ENCODE results near the gene ATP4B. TPM values are rescaled to one million over a fixed set of nuclear protein-coding genes. Genes with fewer than 3 reads are reported as not detected.

Gene ATP4B
- total and polyA plus RNA-seq, 2 of the 8 experiments (the other 6 are each of a cell fraction or from before 2014, with no cell fraction given): 0.05 TPM; not detected in 1

DNA sequence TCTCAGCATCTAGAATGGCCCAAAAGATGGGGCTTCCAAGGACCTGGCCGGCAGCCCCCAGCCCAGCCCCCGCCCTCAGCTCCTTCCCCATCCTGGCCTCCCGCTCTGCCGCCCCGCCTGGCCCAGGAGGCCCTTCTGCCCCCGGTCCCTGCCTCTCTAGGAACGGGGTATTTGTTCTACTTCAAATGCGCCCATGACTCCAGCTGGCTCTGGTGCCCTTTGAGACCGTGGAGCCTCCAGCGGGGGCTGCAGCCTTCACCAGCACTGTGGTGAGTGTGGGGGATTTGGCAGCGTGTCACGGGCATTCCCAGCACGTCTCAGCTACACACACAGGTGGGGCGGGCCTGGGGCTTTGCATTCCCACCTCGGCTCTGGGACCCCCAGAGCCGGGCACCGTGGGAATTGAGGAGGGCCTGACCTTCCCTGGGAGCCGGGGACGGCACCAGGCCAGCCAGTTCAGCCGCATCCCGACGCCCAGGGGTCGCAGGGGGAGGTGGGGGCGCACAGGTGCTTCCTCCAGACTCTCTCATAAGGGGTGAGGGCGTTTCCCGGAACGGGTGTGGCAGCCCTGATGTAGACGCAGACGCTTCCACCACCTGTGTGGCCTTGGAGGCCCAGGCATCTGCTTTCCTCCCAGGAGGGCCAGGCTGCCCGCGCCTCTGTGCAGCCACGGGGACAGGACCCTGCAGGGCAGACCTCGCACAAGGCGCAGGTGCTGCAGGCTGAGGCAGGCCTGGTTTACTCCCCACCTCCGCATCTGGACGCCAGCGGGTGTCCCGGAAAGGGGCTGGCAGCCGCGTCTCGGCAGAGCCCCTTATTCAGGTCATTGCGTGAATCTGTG is 947 bp downstream of the ATP4B start (continued):
- TF ChIP-seq CHD7 (IDR thresholded peaks at IDR 0.05; ENCODE audit: insufficient replicate concordance, low read length): no peak
- TF ChIP-seq SAP30 (IDR thresholded peaks at IDR 0.05; ENCODE audit: insufficient read depth, insufficient replicate concordance, low read length): no peak
- TF ChIP-seq RBBP5 (IDR thresholded peaks at IDR 0.05; ENCODE audit: borderline replicate concordance, low read depth, low read length): no peak
- TF ChIP-seq POLR2A (IDR thresholded peaks at IDR 0.05; ENCODE audit: control extremely low read depth in 1 of 2, low read depth in 2 of 2, low read length in 2 of 2): no peak
- no peak for TF ChIP-seq JUND (IDR thresholded peaks at IDR 0.05; ENCODE audit: low read length)
- TF ChIP-seq SIRT6 (IDR thresholded peaks at IDR 0.05; ENCODE audit: low read length): no peak
- TF ChIP-seq SP1 (IDR thresholded peaks at IDR 0.05; ENCODE audit: low read depth, low read length): no peak
- TF ChIP-seq CTCF (IDR thresholded peaks at IDR 0.05; ENCODE audit: control extremely low read depth in 1 of 3, insufficient read depth in 1 of 3, low read depth in 1 of 3, low read length in 3 of 3): no peak

All from H1 (cell line).